Measurements from ENCODE around the gene PDE4D.
"Not testable (repeated sequence)": the region's sequence is repeated elsewhere in the genome, so short reads cannot be mapped to it uniquely, and the experiment has no call there.

The PDE4D gene

GRCh38 chr5:59401637-59402036, 491.9 kb downstream of the PDE4D start:
- no peak overlapping the region for H3K27ac Mint-ChIP-seq
- H3K4me1 Mint-ChIP-seq, result no peaks in the 10 kb centered on the region
- no peak overlapping the region for H3K4me3 Mint-ChIP-seq
- peaks cover 2% of the 10 kb centered on the region for H3K27me3 Mint-ChIP-seq
- H3K36me3 Mint-ChIP-seq, result no peaks in the 10 kb centered on the region
- peaks cover 6% of the 10 kb centered on the region for H3K9me3 Mint-ChIP-seq

GRCh38 chr5:59394956-59395355, 498.6 kb downstream of the PDE4D start:
- H3K4me3 Mint-ChIP-seq, H3K27ac Mint-ChIP-seq, H3K36me3 Mint-ChIP-seq, H3K27me3 Mint-ChIP-seq, H3K4me1 Mint-ChIP-seq, H3K9me3 Mint-ChIP-seq: not testable (repeated sequence)

- Mint-ChIP-seq H3K4me3 (no peak overlapping the region), H3K9me3 (no peaks in the 10 kb centered on the region), H3K36me3 (no peaks in the 10 kb centered on the region), H3K27ac (no peak overlapping the region), H3K27me3 (peaks cover 7% of the 10 kb centered on the region), H3K4me1 (no peaks in the 10 kb centered on the region)
Measured at GRCh38 chr5:59393585-59394420, 499.7 kb downstream of the PDE4D start.

- H3K27ac Mint-ChIP-seq, result no peak overlapping the region
- no peaks in the 10 kb centered on the region for H3K36me3 Mint-ChIP-seq
- H3K4me3 Mint-ChIP-seq, result no peak overlapping the region
- no peaks in the 10 kb centered on the region for H3K9me3 Mint-ChIP-seq
- no peaks in the 10 kb centered on the region for H3K4me1 Mint-ChIP-seq
- H3K27me3 Mint-ChIP-seq, result peaks cover 9% of the 10 kb centered on the region
Measured at GRCh38 chr5:59391576-59391975, 501.9 kb downstream of the PDE4D start.

GRCh38 chr5:59390989-59391388, 502.5 kb downstream of the PDE4D start:
- Mint-ChIP-seq H3K27ac (no peak overlapping the region), H3K4me1 (no peaks in the 10 kb centered on the region), H3K9me3 (no peaks in the 10 kb centered on the region), H3K27me3 (peaks cover 9% of the 10 kb centered on the region), H3K4me3 (no peak overlapping the region), H3K36me3 (no peaks in the 10 kb centered on the region)

GRCh38 chr5:59390074-59390659, 503.4 kb downstream of the PDE4D start:
- Mint-ChIP-seq H3K4me3 (no peak overlapping the region), H3K4me1 (no peaks in the 10 kb centered on the region), H3K9me3 (no peaks in the 10 kb centered on the region), H3K27me3 (peaks cover 9% of the 10 kb centered on the region), H3K36me3 (no peaks in the 10 kb centered on the region), H3K27ac (no peak overlapping the region)

GRCh38 chr5:59387127-59387526, 506.4 kb downstream of the PDE4D start:
- Mint-ChIP-seq H3K4me1 (no peaks in the 10 kb centered on the region), H3K4me3 (no peak overlapping the region), H3K36me3 (no peaks in the 10 kb centered on the region), H3K9me3 (no peaks in the 10 kb centered on the region), H3K27me3 (peaks cover 6% of the 10 kb centered on the region), H3K27ac (no peak overlapping the region)

GRCh38 chr5:59385700-59386099, 507.8 kb downstream of the PDE4D start:
- H3K27ac Mint-ChIP-seq, result no peak overlapping the region
- no peaks in the 10 kb centered on the region for H3K9me3 Mint-ChIP-seq

GRCh38 chr5:59380350-59380951, 513.1 kb downstream of the PDE4D start:
- Mint-ChIP-seq H3K4me1 (peaks cover 3% of the 10 kb centered on the region), H3K27ac (no peak overlapping the region), H3K4me3 (no peak overlapping the region), H3K9me3 (no peaks in the 10 kb centered on the region), H3K27me3 (peaks cover 2% of the 10 kb centered on the region), H3K36me3 (no peaks in the 10 kb centered on the region)

More at GRCh38 chr5:59385700-59386099, 507.8 kb downstream of the PDE4D start:
- Mint-ChIP-seq H3K4me1 (no peaks in the 10 kb centered on the region), H3K4me3 (no peak overlapping the region), H3K36me3 (no peaks in the 10 kb centered on the region), H3K27me3 (peaks cover 6% of the 10 kb centered on the region)

GRCh38 chr5:59374036-59374435, 519.5 kb downstream of the PDE4D start:
- not testable (repeated sequence) for H3K4me3 Mint-ChIP-seq, H3K27ac Mint-ChIP-seq, H3K9me3 Mint-ChIP-seq, H3K4me1 Mint-ChIP-seq, H3K27me3 Mint-ChIP-seq, H3K36me3 Mint-ChIP-seq

GRCh38 chr5:59371525-59372127, 521.9 kb downstream of the PDE4D start:
- H3K27me3 Mint-ChIP-seq, result peaks cover 1% of the 10 kb centered on the region
- peaks cover 5% of the 10 kb centered on the region for H3K36me3 Mint-ChIP-seq
- peaks cover 3% of the 10 kb centered on the region for H3K9me3 Mint-ChIP-seq
- no peak overlapping the region for H3K27ac Mint-ChIP-seq
- no peak overlapping the region for H3K4me3 Mint-ChIP-seq
- H3K4me1 Mint-ChIP-seq, result no peaks in the 10 kb centered on the region

- H3K4me1 Mint-ChIP-seq, result no peaks in the 10 kb centered on the region
- peaks cover 1% of the 10 kb centered on the region for H3K27me3 Mint-ChIP-seq
- H3K27ac Mint-ChIP-seq, result no peak overlapping the region
Measured at GRCh38 chr5:59368951-59369350, 524.6 kb downstream of the PDE4D start.

GRCh38 chr5:59367791-59368394, 525.6 kb downstream of the PDE4D start:
- Mint-ChIP-seq H3K27ac (no peak overlapping the region), H3K4me3 (no peak overlapping the region), H3K9me3 (no peaks in the 10 kb centered on the region), H3K27me3 (peaks cover 3% of the 10 kb centered on the region), H3K4me1 (no peaks in the 10 kb centered on the region), H3K36me3 (no peaks in the 10 kb centered on the region)

More at GRCh38 chr5:59368951-59369350, 524.6 kb downstream of the PDE4D start:
- Mint-ChIP-seq H3K4me3 (no peak overlapping the region), H3K9me3 (no peaks in the 10 kb centered on the region), H3K36me3 (peaks cover 2% of the 10 kb centered on the region)

- no peak overlapping the region for H3K27ac Mint-ChIP-seq
- H3K4me1 Mint-ChIP-seq, result no peaks in the 10 kb centered on the region
- H3K4me3 Mint-ChIP-seq, result no peak overlapping the region
- no peaks in the 10 kb centered on the region for H3K9me3 Mint-ChIP-seq
- peaks cover 2% of the 10 kb centered on the region for H3K27me3 Mint-ChIP-seq
- H3K36me3 Mint-ChIP-seq, result no peaks in the 10 kb centered on the region
Measured at GRCh38 chr5:59366784-59367183, 526.7 kb downstream of the PDE4D start.

- no peaks in the 10 kb centered on the region for H3K4me1 Mint-ChIP-seq
- H3K27ac Mint-ChIP-seq, result no peak overlapping the region
- no peaks in the 10 kb centered on the region for H3K36me3 Mint-ChIP-seq
- no peak overlapping the region for H3K4me3 Mint-ChIP-seq
- H3K9me3 Mint-ChIP-seq, result no peaks in the 10 kb centered on the region
- peaks cover 6% of the 10 kb centered on the region for H3K27me3 Mint-ChIP-seq
Measured at GRCh38 chr5:59362438-59362837, 531.1 kb downstream of the PDE4D start.

Measured in activated naive CD4-positive, alpha-beta T cell treated with anti-CD3 and anti-CD28 coated beads, Interleukin-2, amount 50 U/mL, for 24 hours (primary cell).